ENCODE data around the gene ST3GAL4. TPM values are rescaled to one million over a fixed set of nuclear protein-coding genes. Genes with fewer than 3 reads are reported as not detected.
"Not testable (repeated sequence)": the region's sequence is repeated elsewhere in the genome, so short reads cannot be mapped to it uniquely, and the experiment has no call there.

Gene ST3GAL4, protein sequence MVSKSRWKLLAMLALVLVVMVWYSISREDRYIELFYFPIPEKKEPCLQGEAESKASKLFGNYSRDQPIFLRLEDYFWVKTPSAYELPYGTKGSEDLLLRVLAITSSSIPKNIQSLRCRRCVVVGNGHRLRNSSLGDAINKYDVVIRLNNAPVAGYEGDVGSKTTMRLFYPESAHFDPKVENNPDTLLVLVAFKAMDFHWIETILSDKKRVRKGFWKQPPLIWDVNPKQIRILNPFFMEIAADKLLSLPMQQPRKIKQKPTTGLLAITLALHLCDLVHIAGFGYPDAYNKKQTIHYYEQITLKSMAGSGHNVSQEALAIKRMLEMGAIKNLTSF
- 33.2 TPM for polyA plus RNA-seq (2012; ENCODE audit: insufficient read depth, insufficient read length, low read depth)

DNA sequence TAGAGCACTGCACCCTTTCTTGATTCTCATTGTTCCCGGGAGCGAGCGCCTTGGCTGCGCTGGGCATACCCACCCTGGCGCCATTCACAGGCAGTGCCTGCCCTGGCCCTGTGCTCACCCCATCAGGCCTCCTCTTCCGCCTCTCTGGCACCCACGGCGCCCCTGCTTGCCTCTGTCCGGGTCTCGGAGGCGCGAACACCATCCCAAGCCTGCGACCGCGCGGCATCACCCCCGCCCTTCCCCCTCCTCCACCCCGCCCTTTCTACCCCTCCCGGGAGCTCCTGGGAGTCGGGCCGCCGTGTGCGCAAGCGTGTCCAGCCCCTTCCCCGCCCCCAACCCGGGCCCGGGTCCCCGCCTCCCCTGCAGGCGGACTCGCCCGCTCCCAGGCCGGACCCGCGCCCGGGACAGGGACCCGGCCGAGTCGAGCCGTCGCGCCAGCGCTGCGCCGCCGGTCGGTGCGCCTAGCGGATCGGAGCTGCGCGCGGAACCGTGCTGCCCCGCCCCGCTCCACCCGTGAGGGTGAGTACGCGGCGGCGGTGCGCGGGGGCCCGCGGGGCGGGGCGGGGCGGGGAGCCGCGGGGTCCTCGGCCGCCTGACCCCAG lies at the start of gene ST3GAL4:
Gene ST3GAL4 (plus strand): TSS at position 363 of the 602 bp plus-strand sequence. CDS start 50,470 bp downstream, outside the sequence.
- H3K4me1 ChIP-seq = no peaks in the 10 kb centered on the region
- no peaks in the 10 kb centered on the region for H3K27me3 ChIP-seq
- no peaks in the 10 kb centered on the region for H3K36me3 ChIP-seq
- peak within 1 kb of the TSS; percentile 68 for H3K4me3 ChIP-seq (ENCODE audit: low read depth, low read length)
- peak; percentile 88 for DNase-seq
- no peaks in the 10 kb centered on the region for H3K9me3 ChIP-seq
- TF ChIP-seq CTCF (IDR thresholded peaks at IDR 0.05; ENCODE audit: low read depth, low read length) = no peak

GRCh38 chr11:126305699-126306098 lies 49.8 kb upstream of the ST3GAL4 start:
- no peak overlapping the region for H3K4me3 ChIP-seq (ENCODE audit: low read depth, low read length)
- no peaks in the 10 kb centered on the region for H3K4me1 ChIP-seq
- H3K9me3 ChIP-seq = no peaks in the 10 kb centered on the region
- no peaks in the 10 kb centered on the region for H3K27me3 ChIP-seq
- no peak for TF ChIP-seq CTCF (IDR thresholded peaks at IDR 0.05; ENCODE audit: low read depth, low read length)
- no peak for DNase-seq
- peaks cover 11% of the 10 kb centered on the region for H3K36me3 ChIP-seq

DNA sequence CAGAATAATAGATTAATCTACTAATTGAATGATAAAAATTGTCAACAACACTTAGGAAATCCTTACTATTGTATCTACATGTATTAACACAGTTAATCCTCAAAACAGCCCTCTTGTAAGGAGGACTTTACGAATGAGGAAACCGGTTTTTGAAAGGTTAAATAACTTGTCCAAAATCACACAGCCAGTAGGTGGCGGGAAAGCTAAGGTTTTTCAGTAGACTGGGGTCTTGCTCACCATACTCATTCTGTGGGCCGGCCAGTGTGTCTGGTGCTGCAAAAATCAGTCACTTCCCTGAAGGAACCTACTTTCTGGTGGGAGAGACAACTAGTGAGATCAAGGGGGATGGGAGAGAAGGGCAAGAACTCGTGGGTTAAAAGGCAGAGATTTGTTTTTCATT lies 47.8 kb upstream of the ST3GAL4 start:
- TF ChIP-seq CTCF (IDR thresholded peaks at IDR 0.05; ENCODE audit: low read depth, low read length) = peak; percentile 58
- H3K9me3 ChIP-seq = no peaks in the 10 kb centered on the region
- H3K4me3 ChIP-seq (ENCODE audit: low read depth, low read length) = no peak overlapping the region
- DNase-seq = peak; percentile 60
- H3K4me1 ChIP-seq = no peaks in the 10 kb centered on the region
- peaks cover 1% of the 10 kb centered on the region; the same call in 1 of the 2 replicates for H3K36me3 ChIP-seq
- H3K27me3 ChIP-seq = no peaks in the 10 kb centered on the region

- Histone ChIP-seq H3K9me3 (no peaks in the 10 kb centered on the region), H3K36me3 (no peaks in the 10 kb centered on the region), H3K27me3 (no peaks in the 10 kb centered on the region), H3K4me1 (no peaks in the 10 kb centered on the region), H3K4me3 (ENCODE audit: low read depth, low read length) (no peak overlapping the region)
- DNase-seq = no peak
- no peak for TF ChIP-seq CTCF (IDR thresholded peaks at IDR 0.05; ENCODE audit: low read depth, low read length)
Measured at GRCh38 chr11:126308271-126308671, 47.2 kb upstream of the ST3GAL4 start.

GRCh38 chr11:126308771-126309170 lies 46.7 kb upstream of the ST3GAL4 start:
- H3K4me1 ChIP-seq; DNase-seq; H3K9me3 ChIP-seq; H3K4me3 ChIP-seq (ENCODE audit: low read depth, low read length); H3K27me3 ChIP-seq; H3K36me3 ChIP-seq: not testable (repeated sequence)

GRCh38 chr11:126310200-126310991 lies 45.1 kb upstream of the ST3GAL4 start:
- Histone ChIP-seq H3K27me3 (no peaks in the 10 kb centered on the region), H3K4me1 (no peaks in the 10 kb centered on the region), H3K4me3 (ENCODE audit: low read depth, low read length) (no peak overlapping the region), H3K9me3 (no peaks in the 10 kb centered on the region), H3K36me3 (peaks cover 3% of the 10 kb centered on the region; the same call in 1 of the 2 replicates)
- DNase-seq = peak; percentile 74
- peak; percentile 77 for TF ChIP-seq CTCF (IDR thresholded peaks at IDR 0.05; ENCODE audit: low read depth, low read length)

Data from BE2C (cell line).